IPS-20b (cell line): ENCODE results near the gene STXBP6.

Experiments
- H3K27ac ChIP-seq: one replicate; pipeline ENCODE4 v1.5.1; 2013; ENCODE audit warnings: low read length
- H3K27me3 ChIP-seq: 2 replicates; pipeline ENCODE4 v1.6.1; 2013; ENCODE audit warnings: mild to moderate bottlenecking, low read length, inconsistent platforms; ENCODE audit not compliant: insufficient read depth
- H3K36me3 ChIP-seq: 2 replicates; pipeline ENCODE4 v1.6.1; 2013; ENCODE audit warnings: low read depth, mild to moderate bottlenecking, inconsistent platforms, low read length, moderate library complexity; ENCODE audit not compliant: insufficient read depth
- H3K4me1 ChIP-seq: 2 replicates; pipeline ENCODE4 v1.6.1; 2013; ENCODE audit warnings: mild to moderate bottlenecking, control low read depth, inconsistent platforms, low read length, moderate library complexity; ENCODE audit not compliant: insufficient read depth
- H3K4me3 ChIP-seq: 2 replicates; pipeline ENCODE4 v1.5.1; 2013; ENCODE audit warnings: mild to moderate bottlenecking, low read length, inconsistent platforms
- H3K9ac ChIP-seq: 2 replicates; pipeline ENCODE4 v1.6.1; 2013; ENCODE audit warnings: low read depth, mild to moderate bottlenecking, inconsistent platforms, low read length, moderate library complexity
- H3K9me3 ChIP-seq: 2 replicates; pipeline ENCODE4 v1.6.1; 2013; ENCODE audit warnings: mild to moderate bottlenecking, low read depth, low read length, inconsistent platforms; ENCODE audit not compliant: insufficient read depth

STXBP6 gene

DNA sequence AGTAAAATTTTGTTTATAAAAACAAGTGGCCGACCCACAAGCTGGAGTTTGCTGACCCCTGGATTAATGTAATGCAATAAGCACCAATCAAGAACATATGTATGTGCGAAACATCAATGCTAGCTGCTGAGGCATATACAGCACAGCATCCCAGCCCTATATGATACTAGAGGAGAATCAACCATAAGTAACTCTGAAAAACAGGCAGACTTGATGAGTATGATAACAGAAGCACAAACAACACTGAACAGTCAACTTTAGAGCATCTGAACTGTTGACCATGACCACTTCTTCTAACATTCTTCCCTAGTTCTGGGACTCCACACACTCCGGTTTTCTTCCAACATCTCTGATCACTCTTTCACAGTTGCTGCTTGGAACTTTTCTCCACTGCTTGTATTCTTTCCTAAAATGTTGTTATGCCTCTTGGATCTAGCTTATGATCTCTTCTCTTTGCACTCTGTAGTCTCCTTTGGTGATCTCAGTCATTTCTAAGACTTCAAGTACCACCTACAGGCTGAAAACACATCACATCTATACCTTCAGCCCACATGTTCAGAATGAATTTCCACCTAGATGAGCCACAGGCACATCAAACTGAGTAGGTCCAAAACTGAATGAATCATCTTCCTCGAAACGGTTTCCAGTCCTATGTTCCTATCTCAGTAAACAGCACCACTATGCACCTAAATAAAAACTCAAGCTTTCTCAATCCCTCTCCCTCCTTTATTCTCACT lies 57.2 kb downstream of the STXBP6 start:
- Histone ChIP-seq H3K9ac (no peak overlapping the region), H3K4me3 (no peak overlapping the region), H3K27ac (no peak overlapping the region), H3K36me3 (no peaks in the 10 kb centered on the region), H3K27me3 (no peaks in the 10 kb centered on the region), H3K9me3 (no peaks in the 10 kb centered on the region), H3K4me1 (no peaks in the 10 kb centered on the region)

GRCh38 chr14:24991821-24992220 lies 58.1 kb downstream of the STXBP6 start:
- Histone ChIP-seq H3K27me3 (no peaks in the 10 kb centered on the region), H3K36me3 (no peaks in the 10 kb centered on the region), H3K27ac (no peak overlapping the region), H3K4me1 (no peaks in the 10 kb centered on the region), H3K9ac (no peak overlapping the region), H3K4me3 (no peak overlapping the region), H3K9me3 (no peaks in the 10 kb centered on the region)

DNA sequence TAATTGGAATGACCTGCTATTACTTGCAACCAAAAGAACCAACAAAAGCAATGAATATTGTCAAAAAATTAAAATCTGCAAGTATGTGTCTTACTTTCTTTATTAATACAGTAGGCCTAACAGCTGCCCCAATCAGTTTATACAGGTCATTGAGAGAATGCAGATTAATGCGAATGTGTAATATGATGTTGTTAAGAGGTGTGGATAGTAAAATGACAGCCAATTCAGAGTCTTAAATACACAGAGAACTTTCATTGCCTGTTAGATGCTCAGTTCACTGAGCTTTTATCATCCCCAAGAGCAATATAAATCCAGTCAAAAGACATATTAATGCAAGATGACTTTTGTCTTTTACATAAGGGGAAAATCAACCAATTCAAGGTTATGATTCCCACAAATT lies 58.7 kb downstream of the STXBP6 start:
- H3K27ac ChIP-seq: no peak overlapping the region
- H3K4me3 ChIP-seq: no peak overlapping the region
- H3K27me3 ChIP-seq: no peaks in the 10 kb centered on the region
- no peaks in the 10 kb centered on the region for H3K4me1 ChIP-seq
- H3K9ac ChIP-seq: no peak overlapping the region
- H3K36me3 ChIP-seq: no peaks in the 10 kb centered on the region
- no peaks in the 10 kb centered on the region for H3K9me3 ChIP-seq

- H3K27me3 ChIP-seq: no peaks in the 10 kb centered on the region
- no peak overlapping the region for H3K27ac ChIP-seq
- H3K4me1 ChIP-seq: no peaks in the 10 kb centered on the region
- H3K9me3 ChIP-seq: no peaks in the 10 kb centered on the region
- H3K4me3 ChIP-seq: no peak overlapping the region
- H3K36me3 ChIP-seq: no peaks in the 10 kb centered on the region
- H3K9ac ChIP-seq: no peak overlapping the region
Observed at GRCh38 chr14:24990773-24991172, 59.2 kb downstream of the STXBP6 start.

GRCh38 chr14:24990050-24990449 lies 59.9 kb downstream of the STXBP6 start:
- H3K36me3 ChIP-seq: no peaks in the 10 kb centered on the region
- H3K9ac ChIP-seq: no peak overlapping the region
- H3K4me3 ChIP-seq: no peak overlapping the region
- H3K27me3 ChIP-seq: no peaks in the 10 kb centered on the region
- no peaks in the 10 kb centered on the region for H3K4me1 ChIP-seq
- H3K9me3 ChIP-seq: no peaks in the 10 kb centered on the region
- no peak overlapping the region for H3K27ac ChIP-seq

- Histone ChIP-seq H3K4me3 (no peak overlapping the region), H3K27me3 (no peaks in the 10 kb centered on the region), H3K36me3 (no peaks in the 10 kb centered on the region), H3K4me1 (no peaks in the 10 kb centered on the region), H3K27ac (no peak overlapping the region), H3K9ac (no peak overlapping the region), H3K9me3 (no peaks in the 10 kb centered on the region)
Observed at GRCh38 chr14:24988760-24989159, 61.2 kb downstream of the STXBP6 start.

DNA sequence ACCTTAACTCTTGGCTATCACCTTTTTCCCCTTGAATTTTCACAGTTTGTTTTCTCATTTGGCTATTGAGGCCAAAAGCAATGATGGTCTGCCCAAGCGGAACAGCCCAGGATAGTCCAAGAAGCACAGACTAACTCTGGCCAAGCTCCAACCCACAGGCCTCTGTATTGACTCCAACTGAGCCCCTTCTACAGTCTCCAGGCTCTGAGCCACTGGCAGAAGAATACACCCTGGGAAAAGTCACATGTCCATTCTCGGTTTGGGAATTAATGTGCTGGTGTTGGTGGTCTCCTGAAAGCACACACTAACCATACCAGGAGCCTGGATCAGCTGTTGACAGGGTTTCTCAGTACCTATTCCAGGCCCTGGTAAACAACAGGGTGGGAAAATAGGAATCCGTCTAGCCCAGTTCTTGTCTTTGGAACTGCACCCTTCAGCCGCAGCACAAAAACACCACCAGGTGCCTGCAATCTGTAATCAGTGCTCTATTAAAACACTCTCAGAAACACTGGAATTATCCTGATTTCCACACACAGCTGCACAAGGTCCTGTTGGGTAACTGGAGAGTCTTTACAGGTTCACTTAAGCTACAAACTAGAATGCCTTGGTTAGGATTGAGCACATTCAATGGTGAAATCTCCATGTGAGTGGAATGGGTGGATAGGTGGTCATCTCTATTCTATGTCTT lies 63.6 kb downstream of the STXBP6 start:
- H3K4me1 ChIP-seq: no peaks in the 10 kb centered on the region
- H3K4me3 ChIP-seq: no peak overlapping the region
- no peaks in the 10 kb centered on the region for H3K27me3 ChIP-seq
- no peaks in the 10 kb centered on the region for H3K9me3 ChIP-seq
- no peak overlapping the region for H3K9ac ChIP-seq
- H3K27ac ChIP-seq: no peak overlapping the region
- H3K36me3 ChIP-seq: no peaks in the 10 kb centered on the region

DNA sequence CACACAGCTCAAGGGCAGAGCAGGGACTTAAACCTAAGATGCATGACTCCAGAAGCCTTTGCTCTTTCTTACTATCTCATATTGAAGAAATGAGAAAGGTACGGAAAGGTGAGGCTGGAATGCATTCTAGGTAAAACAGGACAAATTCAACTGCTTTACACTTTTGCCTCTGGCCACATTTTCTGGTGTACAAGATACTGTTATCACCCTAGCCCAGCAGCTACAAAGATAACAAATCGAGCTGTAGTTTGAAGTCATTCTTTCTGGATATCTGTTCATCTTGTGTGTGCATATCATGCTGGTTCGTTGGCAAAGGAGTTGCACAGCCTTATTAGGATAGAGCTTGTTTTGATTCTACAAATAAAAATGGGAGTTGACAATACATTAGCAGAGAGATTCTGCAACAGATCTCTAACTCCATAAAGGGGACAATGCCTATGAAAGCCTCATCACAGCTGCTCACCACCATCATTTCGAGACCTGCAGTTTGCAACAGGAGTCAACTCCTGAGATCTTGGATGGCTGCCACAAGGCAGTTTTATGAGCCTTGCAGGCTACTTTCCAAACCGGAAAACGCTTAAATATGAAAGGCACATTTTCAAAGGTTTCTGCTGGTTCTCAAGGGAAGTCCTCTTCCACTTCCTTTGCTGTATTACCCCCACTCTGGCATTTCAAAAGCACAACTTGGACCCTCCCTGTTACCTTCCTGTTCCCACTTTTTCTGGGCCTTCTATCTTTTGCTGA lies 64.9 kb downstream of the STXBP6 start:
- Histone ChIP-seq H3K36me3 (no peaks in the 10 kb centered on the region), H3K4me3 (no peak overlapping the region), H3K27me3 (no peaks in the 10 kb centered on the region), H3K9me3 (no peaks in the 10 kb centered on the region), H3K27ac (no peak overlapping the region), H3K9ac (no peak overlapping the region), H3K4me1 (no peaks in the 10 kb centered on the region)

GRCh38 chr14:24982472-24983155 lies 67.3 kb downstream of the STXBP6 start:
- no peak overlapping the region for H3K9ac ChIP-seq
- no peaks in the 10 kb centered on the region for H3K36me3 ChIP-seq
- no peaks in the 10 kb centered on the region for H3K27me3 ChIP-seq
- H3K4me3 ChIP-seq: no peak overlapping the region
- H3K27ac ChIP-seq: no peak overlapping the region
- H3K9me3 ChIP-seq: no peaks in the 10 kb centered on the region
- H3K4me1 ChIP-seq: no peaks in the 10 kb centered on the region

DNA sequence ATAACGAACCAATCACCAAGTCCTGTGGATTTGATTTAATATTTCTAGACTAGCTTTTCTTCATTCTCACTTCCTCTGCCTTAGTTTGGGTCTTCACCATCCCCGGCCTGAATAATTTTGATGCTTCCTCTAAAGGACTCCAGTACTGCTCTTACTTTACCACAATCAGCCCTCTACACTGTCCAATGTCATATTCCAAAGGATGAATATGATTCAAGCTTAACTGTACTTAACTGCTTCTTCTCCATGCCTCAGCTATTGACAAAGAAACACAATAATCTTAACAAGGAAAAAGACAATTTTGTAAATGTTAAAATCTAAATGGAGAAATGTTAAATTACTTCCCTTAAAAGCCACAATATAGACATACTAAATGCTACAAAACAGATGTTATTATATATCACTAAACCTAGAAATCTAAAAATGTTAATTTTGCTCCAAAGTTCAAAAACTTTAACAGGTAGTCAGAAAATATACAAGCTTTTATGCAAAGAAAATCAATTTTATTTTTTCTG lies 70.2 kb downstream of the STXBP6 start:
- H3K27ac ChIP-seq: no peak overlapping the region
- H3K4me3 ChIP-seq: no peak overlapping the region
- no peaks in the 10 kb centered on the region for H3K27me3 ChIP-seq
- H3K4me1 ChIP-seq: no peaks in the 10 kb centered on the region
- H3K9ac ChIP-seq: no peak overlapping the region
- no peaks in the 10 kb centered on the region for H3K36me3 ChIP-seq
- H3K9me3 ChIP-seq: no peaks in the 10 kb centered on the region

DNA sequence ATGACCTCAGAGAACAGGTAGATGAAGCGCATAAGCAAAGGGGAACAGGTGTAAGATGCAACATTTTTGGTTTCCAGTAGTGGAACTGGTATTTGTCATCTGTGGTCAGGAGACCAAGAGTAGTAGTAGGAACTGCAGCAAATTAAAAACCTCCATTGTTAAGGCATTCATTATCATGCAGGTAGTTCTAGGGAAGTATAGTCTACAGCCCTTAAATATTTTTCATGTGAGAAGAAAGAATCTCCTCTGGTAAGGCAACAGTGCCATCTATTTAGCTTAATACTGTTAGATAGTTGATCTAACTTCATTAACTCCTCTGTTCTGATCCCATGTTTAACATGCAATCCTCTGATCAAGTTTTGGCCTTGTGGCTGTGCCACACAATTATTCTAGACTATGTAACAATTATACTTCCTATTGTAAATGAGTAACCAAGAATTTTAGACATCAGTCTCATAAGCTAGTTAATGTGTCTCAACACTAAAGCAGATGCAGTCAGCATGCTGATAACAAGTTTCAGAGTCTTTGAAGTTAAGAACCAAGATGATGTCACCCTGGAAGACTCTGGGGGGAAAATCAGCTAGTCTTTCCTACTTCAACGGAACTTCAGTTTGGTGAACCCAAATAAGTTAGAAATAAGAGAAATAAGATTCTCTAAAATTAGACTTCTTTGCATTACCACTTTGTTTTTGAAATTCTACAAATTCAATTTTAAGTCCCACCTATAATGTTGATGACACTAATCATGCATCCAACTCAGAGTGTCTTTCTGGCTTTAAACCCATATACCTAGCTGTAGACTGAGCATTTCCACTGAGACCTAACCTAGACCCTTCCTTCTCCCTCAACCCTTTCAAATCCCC lies 70.9 kb downstream of the STXBP6 start:
- no peak overlapping the region for H3K4me3 ChIP-seq
- no peaks in the 10 kb centered on the region for H3K27me3 ChIP-seq
- no peak overlapping the region for H3K27ac ChIP-seq
- H3K9me3 ChIP-seq: no peaks in the 10 kb centered on the region
- H3K4me1 ChIP-seq: no peaks in the 10 kb centered on the region
- no peaks in the 10 kb centered on the region for H3K36me3 ChIP-seq
- no peak overlapping the region for H3K9ac ChIP-seq
